COLO829 (cell line): ENCODE measurements around the gene ZNF367.
A peak's percentile ranks its signal among the peaks of the same experiment; 100 is the strongest.
"Not testable (repeated sequence)": the region's sequence is repeated elsewhere in the genome, so short reads cannot be mapped to it uniquely, and the experiment has no call there.

Experiments
- DNase-seq: peaks from one replicate; pipeline ENCODE4 v3.0.0; 2012; ENCODE audit warnings: low spot score

The ZNF367 gene

DNA sequence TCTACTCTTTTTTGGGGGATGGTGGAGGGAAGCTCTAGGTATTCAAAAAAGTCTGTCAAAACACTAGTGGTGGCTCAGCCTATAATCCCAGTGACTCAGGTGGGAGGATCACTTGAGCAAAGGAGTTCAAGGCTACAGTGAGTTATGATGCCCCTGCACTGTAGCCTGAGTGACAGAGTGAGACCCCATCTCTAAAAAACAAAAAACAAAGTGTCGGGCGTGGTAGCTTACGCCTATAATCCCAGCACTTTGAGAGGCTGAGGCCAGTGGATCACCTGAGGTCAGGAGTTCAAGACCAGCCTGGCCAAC, 18.9 kb downstream of the ZNF367 start:
- DNase-seq: no peak

DNA sequence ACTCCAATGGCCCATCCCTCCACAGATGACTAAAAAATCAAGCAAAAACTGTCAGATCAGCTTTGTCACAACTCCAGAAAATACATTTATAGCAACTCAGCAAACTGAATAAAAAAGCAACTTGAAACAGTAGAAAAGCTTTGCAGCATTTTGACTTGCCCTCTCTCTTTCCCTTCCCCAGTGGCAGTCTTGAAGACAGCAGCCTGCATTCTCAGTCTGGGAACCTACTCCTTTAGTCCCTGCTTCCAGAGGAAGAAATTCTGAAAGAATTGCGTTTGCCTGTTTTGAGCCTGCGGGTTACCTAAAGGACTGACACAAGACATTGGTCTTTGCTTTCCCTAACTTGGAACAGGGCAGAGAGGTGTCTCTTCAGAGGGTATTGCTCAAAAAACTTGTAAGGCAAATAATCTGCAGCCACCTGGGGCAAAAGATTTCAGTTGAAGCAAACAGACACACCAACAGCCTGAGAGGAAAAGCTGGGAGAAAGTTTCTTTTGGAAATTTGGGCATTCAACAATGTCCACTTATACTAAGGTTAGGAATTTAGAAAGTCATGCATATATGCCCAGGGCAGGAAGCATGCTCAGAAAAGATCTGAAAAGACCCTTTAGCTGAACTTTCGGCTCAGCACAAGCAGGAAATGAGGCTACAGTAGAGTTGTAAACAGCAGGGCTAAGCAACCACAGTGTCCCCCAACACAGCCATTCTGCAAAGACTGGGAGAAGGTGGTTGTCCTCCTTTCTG, 19.4 kb downstream of the ZNF367 start:
- DNase-seq: no peak

DNA sequence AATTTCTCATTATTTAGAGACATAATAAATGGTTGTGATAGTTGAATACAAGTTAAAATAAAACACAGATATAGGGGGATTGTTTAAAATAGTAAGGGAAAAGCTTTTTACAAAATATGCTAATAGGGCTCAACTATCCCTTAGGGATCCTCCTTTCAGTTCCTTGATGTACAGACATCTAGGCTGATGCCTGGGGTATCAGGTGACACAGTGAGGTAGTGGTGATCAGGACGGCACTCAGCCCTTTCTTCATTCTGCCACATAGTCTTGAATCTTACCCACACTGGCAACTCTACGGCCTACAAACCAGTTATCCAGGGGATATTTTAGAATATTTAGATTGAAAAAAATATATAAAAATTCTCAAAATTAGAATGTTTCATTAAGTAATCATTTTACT, 22.2 kb downstream of the ZNF367 start:
- DNase-seq: no peak

GRCh38 chr9:96394832-96395496, 23.2 kb downstream of the ZNF367 start:
- DNase-seq: no peak

DNA sequence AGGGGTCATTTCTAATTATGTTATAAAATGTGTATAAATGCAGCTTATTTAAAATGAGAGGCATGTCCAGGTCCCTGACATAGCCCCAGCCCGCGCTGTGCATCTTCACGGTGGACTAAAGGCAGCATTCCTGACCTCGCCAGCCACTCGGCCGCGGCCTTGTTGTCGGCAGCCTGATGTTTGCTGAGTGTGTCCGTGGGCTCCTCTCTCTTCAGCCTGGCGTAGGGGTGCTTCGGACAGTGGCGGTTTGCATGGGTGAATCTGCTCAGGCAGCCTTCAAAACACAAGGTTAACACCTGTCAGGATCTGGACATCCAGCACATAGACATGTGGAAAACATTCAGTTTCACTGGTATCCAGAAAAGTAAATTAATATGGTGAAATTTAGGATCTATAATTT, 25.9 kb downstream of the ZNF367 start:
- DNase-seq: no peak

- no peak for DNase-seq
These were observed 27.0 kb downstream of the ZNF367 start for GRCh38 chr9:96391021-96391765.

DNA sequence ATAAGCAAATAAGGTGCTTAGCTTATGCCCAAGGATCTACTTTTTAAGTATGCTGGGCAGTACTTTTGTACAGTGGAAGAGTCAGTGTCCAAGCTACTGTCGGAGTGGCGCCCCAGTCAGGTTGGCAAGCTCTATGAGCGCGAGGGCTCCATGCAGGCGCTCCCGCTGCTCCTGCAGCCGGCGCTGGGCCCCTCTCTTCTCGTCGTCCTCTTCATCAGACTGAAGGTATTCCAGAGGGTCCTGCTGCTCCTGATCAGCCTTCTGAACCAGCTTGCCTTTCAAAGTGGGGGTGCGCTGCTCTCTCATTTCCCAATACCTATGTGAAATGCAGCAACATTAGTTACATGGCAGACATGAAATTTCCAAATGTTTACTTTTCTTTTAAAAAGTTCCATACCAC, 30.0 kb downstream of the ZNF367 start:
- DNase-seq: no peak

- DNase-seq: no peak
These were observed 32.0 kb downstream of the ZNF367 start for GRCh38 chr9:96386157-96386556.

GRCh38 chr9:96383165-96383942, 34.8 kb downstream of the ZNF367 start, which contains the start of gene SLC35D2:
Gene SLC35D2, minus strand, starts transcription at chr9:96383711. Its CDS starts 77 bp downstream, at chr9:96383634.
- DNase-seq: peak; percentile 30

- no peak for DNase-seq
These were observed 35.4 kb downstream of the ZNF367 start for GRCh38 chr9:96382839-96383164.

DNA sequence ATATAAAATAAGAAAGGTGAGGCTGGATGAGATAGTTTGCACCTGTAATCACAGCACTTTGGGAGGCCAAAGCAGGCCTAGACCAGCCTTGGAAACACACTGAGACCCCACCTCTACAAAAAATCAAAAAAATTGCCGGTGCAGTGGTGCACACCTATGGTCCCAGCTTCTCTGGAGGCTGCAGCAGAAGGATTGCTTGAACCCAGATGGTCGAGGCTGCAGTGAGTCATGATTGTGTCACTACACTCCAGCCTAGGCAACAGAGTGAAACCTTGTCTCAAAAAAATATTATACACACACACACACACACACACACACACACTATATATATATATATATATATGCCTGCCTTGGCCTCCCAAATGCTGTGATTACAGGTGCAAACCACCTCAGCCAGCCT, 36.0 kb downstream of the ZNF367 start:
- no peak for DNase-seq

GRCh38 chr9:96381696-96382095, 36.5 kb downstream of the ZNF367 start:
- DNase-seq: no peak

GRCh38 chr9:96381125-96381524, 37.0 kb downstream of the ZNF367 start:
- DNase-seq: no peak

GRCh38 chr9:96379461-96379860, 38.7 kb downstream of the ZNF367 start:
- peak; percentile 63 for DNase-seq

DNA sequence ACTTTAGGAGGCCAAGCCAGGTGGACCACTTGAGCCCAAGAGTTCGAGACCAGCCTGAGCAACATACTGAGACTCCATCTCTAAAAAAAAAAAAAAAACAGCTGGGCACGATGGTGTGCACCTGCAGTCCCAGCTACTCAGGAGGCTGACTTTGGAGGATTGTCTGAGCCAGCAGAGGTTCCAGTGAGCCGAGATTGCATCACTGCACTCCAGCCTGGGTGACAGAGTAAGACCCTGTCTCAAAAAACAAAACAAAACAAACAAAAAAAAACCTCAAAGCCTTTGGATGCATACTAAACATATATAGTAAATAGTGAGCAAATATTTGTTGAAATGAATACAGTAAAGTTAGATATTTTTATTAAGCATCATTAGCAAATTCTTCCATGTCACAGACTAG, 40.0 kb downstream of the ZNF367 start:
- no peak for DNase-seq

DNA sequence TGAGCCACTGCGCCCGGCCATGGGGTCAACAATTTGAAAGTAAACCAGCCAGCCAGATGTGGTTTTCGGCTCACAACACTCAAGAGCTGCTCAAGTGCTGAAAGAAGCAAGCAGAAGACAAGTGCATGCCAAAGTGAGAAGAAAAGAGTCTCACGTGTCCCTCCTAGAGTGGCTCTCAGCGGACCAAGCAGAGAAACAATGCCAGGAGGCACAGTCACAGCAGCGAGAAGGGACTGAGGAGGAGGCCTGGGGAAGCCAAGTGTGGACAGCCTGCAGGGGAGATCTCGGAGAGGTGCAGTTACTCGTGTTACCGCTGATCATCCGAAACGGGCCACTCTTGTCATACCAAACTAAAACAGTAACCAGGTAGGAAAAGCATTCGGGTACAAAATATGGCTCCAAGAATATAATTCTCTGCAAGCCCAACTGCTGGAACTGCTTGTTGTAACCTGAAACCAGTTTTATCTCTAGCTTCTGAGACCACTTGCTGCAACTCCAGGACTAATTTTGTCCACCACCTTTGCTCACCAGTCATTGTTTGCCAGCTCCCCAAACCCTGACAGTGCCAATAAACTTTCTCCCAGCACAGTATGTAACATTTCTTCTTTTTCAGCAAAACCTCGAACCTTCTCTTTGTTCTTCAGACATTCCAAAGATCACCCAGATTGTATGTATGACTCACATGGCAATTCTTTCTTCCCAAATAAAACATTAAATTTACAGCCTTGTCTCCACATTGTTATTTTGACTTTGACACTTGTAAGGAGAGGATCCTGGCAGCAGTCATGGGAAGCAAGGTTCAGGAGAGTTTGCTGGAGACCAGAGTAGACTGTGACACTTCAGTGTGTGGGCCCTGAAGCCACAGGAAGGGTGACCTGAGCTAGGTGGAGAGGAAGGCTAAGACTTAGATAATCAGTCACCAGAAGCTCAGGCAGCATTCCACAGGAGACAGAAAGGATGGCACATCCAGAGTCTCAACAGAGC, 41.0 kb downstream of the ZNF367 start:
- DNase-seq: no peak

DNA sequence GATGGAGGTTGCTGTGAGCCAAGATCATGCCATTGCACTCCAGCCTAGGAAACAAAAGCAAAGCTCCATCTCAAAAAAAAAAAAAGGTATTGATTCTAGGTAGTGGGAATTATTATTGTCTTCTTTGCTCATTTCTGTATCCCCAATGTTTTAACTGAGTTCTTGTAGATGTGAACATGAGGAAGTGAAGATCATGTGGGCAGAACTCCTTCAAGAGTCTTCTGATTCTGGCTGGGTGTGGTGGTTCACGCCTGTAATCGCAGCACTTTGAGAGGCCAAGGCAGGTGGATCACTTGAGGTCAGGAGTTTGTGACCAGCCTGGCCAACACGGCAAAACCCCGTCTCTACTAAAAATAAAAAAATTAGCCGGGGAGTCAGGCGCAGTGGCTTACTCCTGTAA, 42.7 kb downstream of the ZNF367 start:
- not testable (repeated sequence) for DNase-seq

DNA sequence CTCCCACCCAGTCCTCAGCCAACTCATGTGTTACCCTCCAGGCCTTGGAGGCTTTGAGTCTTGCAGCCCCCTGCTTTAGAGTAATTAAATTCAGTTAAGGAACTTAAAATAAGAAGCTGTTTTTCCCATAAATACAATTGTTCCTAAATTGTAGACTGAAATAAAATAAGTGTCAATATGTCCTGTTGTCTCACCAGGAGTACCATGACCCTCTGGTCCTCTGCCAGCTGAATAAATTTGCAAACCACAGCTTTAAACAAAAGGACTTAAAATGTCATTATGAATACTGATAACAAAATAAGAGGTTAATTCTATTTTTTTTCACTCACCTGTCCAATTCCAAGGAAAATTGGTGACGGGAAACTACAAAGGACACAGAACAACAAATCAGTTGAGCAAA, 50.2 kb downstream of the ZNF367 start:
- no peak for DNase-seq

- no peak for DNase-seq
These were observed 54.8 kb downstream of the ZNF367 start for GRCh38 chr9:96363175-96363967.

DNA sequence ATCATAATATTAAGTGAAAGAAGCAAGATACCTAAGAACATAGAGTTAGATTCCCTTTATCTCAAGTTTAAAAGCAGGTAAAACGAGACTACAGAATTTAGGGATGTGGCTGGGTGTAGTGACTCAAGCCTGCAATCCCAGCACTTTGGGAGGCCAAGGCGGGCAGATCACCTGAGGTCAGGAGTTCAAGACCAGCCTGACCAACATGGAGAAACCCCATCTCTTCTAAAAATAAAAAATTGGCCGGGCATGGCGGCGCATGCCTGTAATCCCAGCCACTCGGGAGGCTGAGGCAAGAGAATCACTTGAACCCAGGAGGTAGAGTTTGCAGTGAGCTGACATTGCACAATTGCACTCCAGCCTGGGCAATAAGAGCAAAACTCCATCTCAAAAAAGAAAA, 56.1 kb downstream of the ZNF367 start:
- DNase-seq: not testable (repeated sequence)

- DNase-seq: no peak
These were observed 56.5 kb downstream of the ZNF367 start for GRCh38 chr9:96361668-96362067.
